HepG2 (cell line): ENCODE measurements around the gene LITAF. TPM values are rescaled to one million over a fixed set of nuclear protein-coding genes. Genes with fewer than 3 reads are reported as not detected.

Source experiments
- AKNA ChIP-seq: sonication (generic); formaldehyde crosslinking; IDR thresholded peaks from 2 replicates; pipeline ENCODE4 v1.4.0; 2020; ENCODE audit warnings: missing genetic modification reagents, borderline replicate concordance
- KDM4B ChIP-seq: sonication (generic); formaldehyde crosslinking; IDR thresholded peaks from 2 replicates; pipeline ENCODE4 v1.4.0; 2020; ENCODE audit warnings: missing genetic modification reagents
- KMT2A ChIP-seq: sonication (generic); formaldehyde crosslinking; IDR thresholded peaks from 2 replicates; pipeline ENCODE4 v1.4.0; 2020; ENCODE audit warnings: missing genetic modification reagents
- MEIS2 ChIP-seq: sonication (generic); formaldehyde crosslinking; IDR thresholded peaks from 2 replicates; pipeline ENCODE4 v1.9.0; 2021; ENCODE audit warnings: mild to moderate bottlenecking, missing genetic modification reagents
- MXD3 ChIP-seq: IDR thresholded peaks from 2 replicates; pipeline ENCODE4 v1.6.1; 2016; ENCODE audit warnings: mild to moderate bottlenecking, missing biosample characterization, missing genetic modification reagents
- PAF1 ChIP-seq: IDR thresholded peaks from 2 replicates; pipeline ENCODE4 v1.6.1; 2016; ENCODE audit warnings: missing genetic modification reagents, missing compliant biosample characterization
- SMC3 ChIP-seq: IDR thresholded peaks from 2 replicates; pipeline ENCODE4 v1.6.1; 2011; ENCODE audit warnings: low read length, improper control_type of control experiment
- SMYD3 ChIP-seq: sonication (generic); formaldehyde crosslinking; IDR thresholded peaks from 2 replicates; pipeline ENCODE4 v1.8.1; 2023; ENCODE audit warnings: mild to moderate bottlenecking, missing genetic modification reagents
- SOX13 ChIP-seq, 3 experiments: fragments of 450-650 bp in 1 of 3; sonication (generic) in 1 of 3; formaldehyde crosslinking in 1 of 3; IDR thresholded peaks in 2 of 3; conservative IDR thresholded peaks in 1 of 3; 2 replicates each; pipeline versions ENCODE4 v1.5.0 to v1.6.1; 2016 to 2020; ENCODE audit warnings: antibody characterized with exemption in 1 of 3, mild to moderate bottlenecking in 1 of 3, missing compliant biosample characterization in 1 of 3, missing genetic modification reagents in 1 of 3, moderate library complexity in 1 of 3
- SRSF9 ChIP-seq: fragments of 200-400 bp; formaldehyde crosslinking; IDR thresholded peaks from 2 replicates; pipeline ENCODE4 v1.6.1; 2018; ENCODE audit warnings: borderline replicate concordance, mild to moderate bottlenecking, low read depth, low read length; ENCODE audit not compliant: insufficient read depth, poor library complexity, severe bottlenecking
- STAG1 ChIP-seq: sonication (generic); formaldehyde crosslinking; IDR thresholded peaks from 2 replicates; pipeline ENCODE4 v1.4.0; 2020; ENCODE audit warnings: missing genetic modification reagents
- TFDP1 ChIP-seq: IDR thresholded peaks from 2 replicates; pipeline ENCODE4 v1.6.1; 2016; ENCODE audit warnings: missing compliant biosample characterization, missing genetic modification reagents, borderline replicate concordance
- ZFAT ChIP-seq: sonication (generic); formaldehyde crosslinking; conservative IDR thresholded peaks from 2 replicates; pipeline ENCODE4 v1.8.1; 2023; ENCODE audit warnings: missing genetic modification reagents, inconsistent platforms
- ZGPAT ChIP-seq: IDR thresholded peaks from 2 replicates; pipeline ENCODE4 v1.6.1; 2016; ENCODE audit warnings: mild to moderate bottlenecking
- ZNF160 ChIP-seq: sonication (generic); formaldehyde crosslinking; IDR thresholded peaks from 2 replicates; pipeline ENCODE4 v1.8.0; 2022; ENCODE audit warnings: mild to moderate bottlenecking, inconsistent platforms, missing genetic modification reagents
- ZNF224 ChIP-seq: sonication (generic); formaldehyde crosslinking; IDR thresholded peaks from 2 replicates; pipeline ENCODE4 v1.5.0; 2020; ENCODE audit warnings: mild to moderate bottlenecking, missing genetic modification reagents
- ZNF512B ChIP-seq: sonication (generic); formaldehyde crosslinking; IDR thresholded peaks from 2 replicates; pipeline ENCODE4 v1.5.1; 2020; ENCODE audit warnings: missing genetic modification reagents, mild to moderate bottlenecking, borderline replicate concordance
- ZNF550 ChIP-seq: sonication (generic); formaldehyde crosslinking; IDR thresholded peaks from 2 replicates; pipeline ENCODE4 v1.4.0; 2020; ENCODE audit warnings: mild to moderate bottlenecking, missing genetic modification reagents, borderline replicate concordance
- polyA plus RNA-seq, 8 experiments: library from polyadenylated mRNA; depleted of rRNA in 3 of 8; stranded (reverse) in 7 of 8; unstranded in 1 of 8; fragments of >200 nt; fragmentation: Illumina TruSeq in 4 of 8; extraction: Trizol in 4 of 8; gene quantifications; 2 replicates each; pipeline versions ENCODE4 v1.2.1 to v1.2.3, GENCODE V29; 2011 to 2016; ENCODE audit warnings: low read depth in 4 of 8, missing spikeins in 1 of 8, mixed read lengths in 1 of 8; ENCODE audit not compliant: insufficient read depth in 1 of 8
- total RNA-seq, 5 experiments: library from RNA; depleted of rRNA; stranded (reverse); fragments of >200 nt; fragmentation: Illumina TruSeq; extraction: Trizol; gene quantifications; 2 replicates each; pipeline ENCODE4 v1.2.3, GENCODE V29; 2016; ENCODE audit warnings: low read depth in 1 of 5

The LITAF gene
- total and polyA plus RNA-seq, 2 of the 13 experiments (the other 11 are each of a cell fraction or from before 2014, with no cell fraction given): 80.1 to 141 TPM

- TF ChIP-seq MXD3 (no peak; the same call in 1 of the 2 replicates), ZNF224 (CRISPR knock-in tag) (no peak; the same call in 1 of the 2 replicates), KDM4B (CRISPR knock-in tag) (peak; percentile 42; the same call in 1 of the 2 replicates), ZNF550 (CRISPR knock-in tag) (no peak), SMC3 (no peak), STAG1 (CRISPR knock-in tag) (peak; percentile 6; the same call in 1 of the 2 replicates), SRSF9 (no peak), SMYD3 (CRISPR knock-in tag) (no peak), SOX13 (IDR thresholded peaks at IDR 0.05) (no peak), SOX13 (CRISPR knock-in tag; conservative IDR thresholded peaks at IDR 0.05 in 1 of 2, IDR thresholded peaks at IDR 0.05 in 1 of 2) (peak in 1 of 2 experiments; percentile 28; a peak in 1 of 4 replicates), PAF1 (CRISPR knock-in tag) (no peak), KMT2A (CRISPR knock-in tag) (no peak), ZNF160 (CRISPR knock-in tag) (no peak), ZGPAT (CRISPR knock-in tag) (peak; percentile 43; the same call in 1 of the 2 replicates), AKNA (0 out of 2 replicates have a peak, but pooled peaks have one; percentile 41), ZNF512B (0 out of 2 replicates have a peak, but pooled peaks have one; percentile 27), ZFAT (CRISPR knock-in tag) (no peak), MEIS2 (CRISPR knock-in tag) (peak; percentile 70; the same call in 1 of the 2 replicates), TFDP1 (CRISPR knock-in tag) (0 out of 2 replicates have a peak, but pooled peaks have one; percentile 14)
Measured at GRCh38 chr16:11632455-11632939, 45.8 kb upstream of the LITAF start (continued).
